Fibroblast of lung (primary cell): ENCODE results near the gene NBEA. TPM values are rescaled to one million over a fixed set of nuclear protein-coding genes. Genes with fewer than 3 reads are reported as not detected.

Experiments used
- DNase-seq, 2 donors: peaks; one replicate each; pipeline versions ENCODE4 v3.0.0 to v3.0.0-alpha.2; 2010; ENCODE audit warnings: low read depth in 2 of 2
- H2AFZ ChIP-seq: 2 replicates; pipeline ENCODE4 v1.5.1; 2012; ENCODE audit warnings: low read length, control low read depth, inconsistent platforms
- H3K27ac ChIP-seq: 2 replicates; pipeline ENCODE4 v1.5.1; 2011; ENCODE audit warnings: low read length, control low read depth; ENCODE audit not compliant: insufficient read depth
- H3K27me3 ChIP-seq: 2 replicates; pipeline ENCODE4 v1.5.1; 2011; ENCODE audit warnings: mild to moderate bottlenecking, low read length; ENCODE audit not compliant: control insufficient read depth, insufficient read depth
- H3K36me3 ChIP-seq: 2 replicates; pipeline ENCODE4 v1.5.1; 2011; ENCODE audit warnings: low read length; ENCODE audit not compliant: control insufficient read depth, insufficient read depth
- H3K4me1 ChIP-seq: 2 replicates; pipeline ENCODE4 v1.5.1; 2011; ENCODE audit warnings: low read length; ENCODE audit not compliant: control insufficient read depth, insufficient read depth; ENCODE audit errors: extremely low read depth
- H3K4me2 ChIP-seq: 2 replicates; pipeline ENCODE4 v1.5.1; 2011; ENCODE audit warnings: low read length, control low read depth; ENCODE audit not compliant: insufficient read depth; ENCODE audit errors: extremely low read depth
- H3K4me3 ChIP-seq, 4 experiments: fragments of 200-600 bp in 1 of 4; sonication (generic) in 1 of 4; replicated peaks in 1 of 4; 2 replicates each; pipeline ENCODE4 v1.5.1; 2011 to 2016; ENCODE audit warnings: low read length in 4 of 4, low read depth in 3 of 4, mild to moderate bottlenecking in 3 of 4, control low read depth in 2 of 4, inconsistent platforms in 1 of 4, mixed read lengths in 1 of 4; ENCODE audit not compliant: insufficient read depth in 1 of 4; ENCODE audit errors: control extremely low read depth in 1 of 4
- H3K79me2 ChIP-seq: 2 replicates; pipeline ENCODE4 v1.5.1; 2012; ENCODE audit warnings: mild to moderate bottlenecking, low read length, inconsistent platforms; ENCODE audit not compliant: control insufficient read depth, insufficient read depth
- H3K9ac ChIP-seq: 2 replicates; pipeline ENCODE4 v1.5.1; 2011; ENCODE audit warnings: mild to moderate bottlenecking, low read length, control low read depth; ENCODE audit not compliant: insufficient read depth
- H3K9me3 ChIP-seq: 2 replicates; pipeline ENCODE4 v1.5.1; 2012; ENCODE audit warnings: low read depth, low read length; ENCODE audit not compliant: control insufficient read depth, insufficient read depth
- H4K20me1 ChIP-seq: 2 replicates; pipeline ENCODE4 v1.5.1; 2011; ENCODE audit warnings: low read length; ENCODE audit not compliant: control insufficient read depth, insufficient read depth; ENCODE audit errors: extremely low read depth
- CTCF ChIP-seq, 2 donors: IDR thresholded peaks in 1 of 2; conservative IDR thresholded peaks in 1 of 2; 1 replicate in 1 of 2; 2 replicates in 1 of 2; pipeline ENCODE4 v1.5.1; 2011 to 2012; ENCODE audit warnings: low read length in 2 of 2, control low read depth in 1 of 2, inconsistent platforms in 1 of 2, low read depth in 1 of 2, mild to moderate bottlenecking in 1 of 2
- EZH2 ChIP-seq: IDR thresholded peaks from 2 replicates; pipeline ENCODE4 v1.5.1; 2012; ENCODE audit warnings: low read length, control low read depth, mild to moderate bottlenecking; ENCODE audit errors: missing control alignments
- polyA plus RNA-seq, 2 donors: library from polyadenylated mRNA; depleted of rRNA in 1 of 2; stranded (reverse) in 1 of 2; unstranded in 1 of 2; fragments of >200 nt; gene quantifications; 2 replicates each; pipeline ENCODE4 v1.2.1, GENCODE V29; 2011 to 2012; ENCODE audit warnings: missing spikeins in 1 of 2
- total RNA-seq: library from RNA; depleted of rRNA; stranded (reverse); fragments of >200 nt; gene quantifications from 2 replicates; pipeline ENCODE4 v1.2.1, GENCODE V29; 2014

NBEA gene
- total and polyA plus RNA-seq, 2 donors (not counting 1 experiment from before 2014, with no cell fraction given): 3.6 to 7.8 TPM

- Histone ChIP-seq H3K36me3 (no peaks in the 10 kb centered on the region), H3K9me3 (no peaks in the 10 kb centered on the region), H3K4me1 (no peaks in the 10 kb centered on the region), H4K20me1 (no peaks in the 10 kb centered on the region), H3K79me2 (no peaks in the 10 kb centered on the region), H3K4me2 (no peak overlapping the region), H2AFZ (no peak overlapping the region), H3K27ac (no peak overlapping the region), H3K4me3 (no peak overlapping the region), H3K27me3 (no peaks in the 10 kb centered on the region), H3K9ac (no peak overlapping the region)
- no peak for TF ChIP-seq CTCF (conservative IDR thresholded peaks at IDR 0.05 in 1 of 2, IDR thresholded peaks at IDR 0.05 in 1 of 2; ENCODE audit: low read depth in 1 of 2, low read length in 2 of 2)
- TF ChIP-seq EZH2: no peak
- DNase-seq: no peak
Observed at GRCh38 chr13:34899888-34900287, 42.2 kb upstream of the NBEA start.

GRCh38 chr13:34900288-34900739, 41.8 kb upstream of the NBEA start:
- no peaks in the 10 kb centered on the region for H3K4me1 ChIP-seq
- H3K79me2 ChIP-seq: no peaks in the 10 kb centered on the region
- no peak overlapping the region for H3K4me2 ChIP-seq
- H3K27me3 ChIP-seq: no peaks in the 10 kb centered on the region
- H3K9me3 ChIP-seq: no peaks in the 10 kb centered on the region
- H3K27ac ChIP-seq: no peak overlapping the region
- no peak overlapping the region for H2AFZ ChIP-seq
- TF ChIP-seq EZH2: no peak
- no peak for TF ChIP-seq CTCF (conservative IDR thresholded peaks at IDR 0.05 in 1 of 2, IDR thresholded peaks at IDR 0.05 in 1 of 2; ENCODE audit: low read depth in 1 of 2, low read length in 2 of 2)
- H3K4me3 ChIP-seq: no peak overlapping the region
- no peaks in the 10 kb centered on the region for H4K20me1 ChIP-seq
- no peak for DNase-seq
- no peak overlapping the region for H3K9ac ChIP-seq
- H3K36me3 ChIP-seq: no peaks in the 10 kb centered on the region

- no peak overlapping the region for H3K4me2 ChIP-seq
- H3K27me3 ChIP-seq: no peaks in the 10 kb centered on the region
- no peaks in the 10 kb centered on the region for H3K9me3 ChIP-seq
- no peak overlapping the region for H3K4me3 ChIP-seq
- no peak overlapping the region for H2AFZ ChIP-seq
- no peaks in the 10 kb centered on the region for H3K79me2 ChIP-seq
- no peak for DNase-seq
- H3K4me1 ChIP-seq: no peaks in the 10 kb centered on the region
- TF ChIP-seq EZH2 (no peak), CTCF (conservative IDR thresholded peaks at IDR 0.05 in 1 of 2, IDR thresholded peaks at IDR 0.05 in 1 of 2; ENCODE audit: low read depth in 1 of 2, low read length in 2 of 2) (no peak)
- H3K36me3 ChIP-seq: no peaks in the 10 kb centered on the region
- H3K27ac ChIP-seq: no peak overlapping the region
- no peaks in the 10 kb centered on the region for H4K20me1 ChIP-seq
- no peak overlapping the region for H3K9ac ChIP-seq
Observed at GRCh38 chr13:34901572-34901971, 40.5 kb upstream of the NBEA start.
